Right forelimb (tissue), 1 donor: ENCODE results near the gene LY86.
"Not testable (repeated sequence)": the region's sequence is repeated elsewhere in the genome, so short reads cannot be mapped to it uniquely, and the experiment has no call there.

Experiments
- DNase-seq: peaks from one replicate; pipeline ENCODE4 v3.0.0-alpha.2; 2018

Gene LY86

DNA sequence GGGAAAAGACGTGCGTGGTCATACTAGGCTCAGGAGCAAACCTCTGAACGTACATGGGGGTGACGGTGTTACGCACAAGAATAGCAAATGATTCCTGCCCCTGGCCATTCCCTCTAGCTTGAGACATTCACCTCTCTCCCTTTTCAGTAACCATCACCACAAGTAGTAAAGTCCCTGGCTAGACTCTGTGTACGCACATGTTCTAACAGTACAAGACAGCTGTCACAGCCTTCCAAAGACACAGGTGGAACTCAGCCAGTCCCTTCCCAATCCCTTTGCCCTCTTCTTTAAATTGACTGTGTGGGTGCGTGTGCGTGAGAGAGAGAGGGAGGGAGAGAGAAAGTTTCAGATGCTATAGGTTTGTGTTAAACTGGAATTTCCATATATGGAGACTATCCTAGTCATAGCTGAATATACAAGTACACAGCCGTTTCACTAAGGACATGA lies 67.3 kb downstream of the LY86 start:
- DNase-seq, result no peak

DNA sequence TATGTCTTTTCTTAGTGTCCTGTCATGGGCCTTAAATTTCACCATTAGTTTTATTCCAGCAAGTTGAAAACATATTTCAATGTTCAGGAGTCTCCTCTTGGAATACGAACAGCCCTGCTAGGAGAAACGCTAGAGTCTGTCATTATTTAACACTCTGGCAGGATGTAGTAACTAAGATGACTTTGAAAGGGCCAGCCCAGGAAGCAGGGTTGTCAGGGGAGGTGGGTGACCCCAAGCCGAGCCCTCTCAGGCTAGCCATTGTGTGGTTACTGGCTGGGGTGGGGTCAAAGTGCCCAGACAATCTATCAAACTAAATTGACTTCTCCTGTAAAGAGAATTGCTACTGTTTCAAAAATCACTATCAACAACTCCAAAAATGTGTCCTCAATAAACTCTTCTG lies 67.8 kb downstream of the LY86 start:
- no peak for DNase-seq

GRCh38 chr6:6657085-6657819 lies 68.7 kb downstream of the LY86 start:
- DNase-seq, result no peak

- DNase-seq, result no peak
Observed at GRCh38 chr6:6657820-6658217, 69.3 kb downstream of the LY86 start.

GRCh38 chr6:6659600-6660327 lies 71.2 kb downstream of the LY86 start:
- no peak for DNase-seq

DNA sequence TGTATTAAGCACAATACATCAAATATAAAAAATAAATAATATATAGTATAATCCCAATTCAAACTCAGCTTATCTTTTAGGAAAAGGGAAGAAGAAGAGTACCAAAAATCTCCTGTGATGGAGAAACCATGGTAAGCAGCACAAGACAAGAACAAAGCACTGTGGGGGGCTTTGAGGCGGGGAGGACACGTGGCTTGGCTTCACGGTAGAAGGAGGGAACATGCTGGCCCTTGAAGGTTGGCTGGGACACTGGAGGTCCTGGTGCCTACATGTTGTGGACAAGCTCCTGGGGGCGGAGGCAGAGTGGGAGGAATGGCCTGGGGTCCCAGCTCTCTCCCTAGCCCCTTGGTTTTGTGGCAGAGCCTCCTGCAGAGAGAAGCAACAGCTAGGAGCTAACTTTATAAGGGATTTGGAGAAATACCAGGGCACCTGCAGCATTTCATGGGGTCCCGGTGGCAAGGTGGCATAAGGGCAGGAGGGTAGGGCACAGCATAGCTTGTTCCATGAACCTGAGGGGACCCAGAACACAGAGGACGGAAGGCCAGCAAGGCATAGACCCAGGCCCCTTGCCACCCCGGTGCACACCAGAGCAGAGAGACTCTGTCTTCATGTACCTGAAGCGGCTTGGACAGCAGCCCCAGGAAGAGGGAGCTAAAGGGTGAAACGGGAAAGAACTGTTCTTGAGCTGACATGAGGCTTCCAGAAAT lies 72.0 kb downstream of the LY86 start:
- no peak for DNase-seq

DNA sequence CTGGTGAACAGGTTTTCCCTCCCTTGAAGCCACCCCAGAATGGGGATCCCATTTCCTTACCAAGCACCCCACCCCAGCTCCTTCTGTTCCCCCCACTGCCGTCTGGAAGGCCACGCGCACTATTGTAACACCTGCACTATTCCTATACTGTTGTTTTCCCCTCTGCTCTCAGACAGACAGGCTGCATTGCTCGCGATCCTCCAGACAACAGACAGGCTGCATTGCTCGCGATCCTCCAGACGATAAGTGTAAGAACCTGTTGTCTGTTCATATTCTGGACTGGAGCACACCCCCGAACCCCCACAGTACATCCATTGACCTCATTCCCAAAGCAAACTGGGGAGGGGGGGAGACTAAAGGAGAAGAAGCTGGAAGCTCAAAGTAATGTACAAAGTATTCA lies 72.7 kb downstream of the LY86 start:
- DNase-seq, result no peak

GRCh38 chr6:6661684-6662083 lies 73.2 kb downstream of the LY86 start:
- no peak for DNase-seq

DNA sequence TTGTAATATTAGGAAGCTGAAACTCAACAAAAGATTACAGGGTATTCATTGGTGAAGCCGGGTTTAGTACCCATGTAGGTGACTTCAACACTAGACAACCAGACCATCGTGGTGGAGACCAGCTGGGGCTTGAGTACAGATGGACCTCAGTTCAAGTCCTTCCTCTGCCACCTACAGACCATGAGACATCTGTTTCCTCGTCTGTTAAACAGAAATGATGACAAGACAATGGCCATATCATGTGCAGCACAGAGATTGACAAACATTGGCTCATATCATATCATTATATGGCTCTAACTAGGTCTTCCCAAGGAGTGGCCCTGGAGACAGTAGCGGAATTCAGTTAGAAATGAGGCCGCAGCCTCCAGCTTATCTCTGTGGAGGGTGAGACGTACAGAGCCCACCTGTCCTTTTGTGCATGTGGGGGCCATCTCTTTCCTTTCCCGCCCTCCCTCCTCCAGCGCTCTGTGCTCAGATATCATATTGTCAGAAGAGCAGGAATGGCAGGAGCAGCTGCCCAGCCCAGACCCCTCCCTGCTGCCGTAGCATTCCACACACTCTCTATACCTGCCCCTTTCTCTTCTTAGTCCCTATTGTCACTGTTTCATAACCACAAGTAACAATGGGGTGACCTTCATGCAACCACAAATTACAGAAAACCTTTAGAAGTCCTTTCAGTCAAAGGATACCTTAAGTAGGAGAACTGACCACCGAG lies 75.1 kb downstream of the LY86 start:
- DNase-seq, result no peak

GRCh38 chr6:6665555-6666243 lies 77.2 kb downstream of the LY86 start:
- DNase-seq, result peak; percentile 40

- DNase-seq, result not testable (repeated sequence)
Observed at GRCh38 chr6:6670150-6670549, 81.6 kb downstream of the LY86 start.

- DNase-seq, result no peak
Observed at GRCh38 chr6:6674872-6675271, 86.4 kb downstream of the LY86 start.

DNA sequence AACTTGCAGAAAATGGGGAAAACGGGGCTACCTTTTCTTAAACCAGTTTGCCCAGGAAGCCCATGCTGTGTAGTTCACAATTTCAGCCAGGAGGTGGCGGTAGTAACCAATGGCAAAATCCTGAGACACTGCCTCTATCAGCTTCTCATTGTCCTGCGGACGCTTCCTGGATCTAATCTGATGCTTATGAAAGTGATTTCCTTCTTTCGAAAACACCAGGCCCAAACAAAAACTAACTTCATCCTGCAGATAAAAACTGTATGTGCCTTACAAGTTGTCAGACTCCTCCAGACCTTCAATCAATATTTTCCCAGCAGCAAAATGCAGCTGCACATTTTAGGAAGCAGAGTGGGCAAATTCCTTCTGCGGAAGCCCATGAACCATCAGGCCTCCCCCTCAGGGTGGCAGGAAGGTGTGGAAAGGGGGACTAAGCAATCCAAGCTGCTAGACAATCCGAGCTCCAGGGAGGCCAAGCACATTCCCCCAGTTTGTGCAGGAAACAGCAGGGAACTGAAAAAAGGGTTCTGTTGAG lies 88.5 kb downstream of the LY86 start:
- peak; percentile 89 for DNase-seq

DNA sequence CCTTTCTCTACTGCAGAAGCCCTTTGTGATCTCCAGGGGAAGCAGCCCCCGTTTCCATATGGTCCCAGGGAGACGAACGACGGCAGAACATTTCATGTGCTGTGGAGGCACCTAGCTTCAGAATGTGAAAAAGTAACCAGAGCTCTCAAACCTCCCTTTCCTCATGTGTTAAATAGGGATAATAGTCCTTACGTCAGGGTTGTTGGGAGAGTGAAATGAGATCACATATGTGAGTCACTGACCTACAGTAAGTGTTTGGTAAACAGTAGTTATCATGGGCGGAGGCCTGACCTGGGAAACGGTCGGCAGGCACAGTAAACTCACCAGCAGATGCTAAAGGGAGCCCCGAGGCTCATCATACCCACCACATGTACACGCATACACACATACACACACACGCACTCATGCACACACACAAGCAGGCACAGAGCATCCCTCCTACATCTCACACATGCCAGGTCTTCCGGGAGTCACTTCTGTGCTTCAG lies 89.7 kb downstream of the LY86 start:
- DNase-seq, result no peak

DNA sequence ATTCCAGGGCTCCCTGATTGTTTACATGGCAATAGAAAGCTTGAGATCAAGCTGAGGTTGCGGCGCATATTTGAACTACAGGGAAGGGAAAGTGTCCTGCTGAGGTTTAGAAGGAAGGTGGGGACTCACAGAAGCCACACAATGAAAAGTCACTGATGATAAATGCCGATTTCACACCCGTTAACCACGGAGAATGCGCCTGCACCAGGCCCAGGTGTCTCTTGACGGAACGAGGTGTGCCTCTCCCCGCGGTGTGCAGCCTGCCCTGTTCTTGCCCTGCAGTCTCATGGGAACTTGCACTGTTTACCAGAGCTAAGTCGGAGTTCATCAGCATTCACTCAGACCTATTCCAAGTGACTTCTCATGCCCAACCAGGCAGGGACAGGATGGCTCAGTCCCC lies 90.3 kb downstream of the LY86 start:
- DNase-seq, result no peak

GRCh38 chr6:6679633-6680032 lies 91.1 kb downstream of the LY86 start:
- no peak for DNase-seq

DNA sequence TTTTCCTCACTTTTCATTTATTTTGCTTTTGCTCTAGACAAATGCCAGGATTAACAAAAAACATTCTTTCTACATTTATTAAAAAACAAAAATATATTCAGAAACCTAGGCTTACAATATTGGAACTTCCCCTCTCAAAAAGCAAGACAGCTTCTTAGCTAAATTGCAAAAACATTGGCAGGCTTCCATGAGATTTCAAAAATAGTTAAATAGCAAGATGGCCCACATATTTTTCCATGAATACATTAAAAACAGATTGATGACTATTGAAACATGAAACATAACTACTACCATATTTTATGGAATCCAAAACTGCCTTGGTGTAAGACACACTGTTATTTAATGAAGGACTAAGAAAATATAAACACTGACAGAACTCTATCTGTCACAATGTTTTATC lies 92.0 kb downstream of the LY86 start:
- no peak for DNase-seq

DNA sequence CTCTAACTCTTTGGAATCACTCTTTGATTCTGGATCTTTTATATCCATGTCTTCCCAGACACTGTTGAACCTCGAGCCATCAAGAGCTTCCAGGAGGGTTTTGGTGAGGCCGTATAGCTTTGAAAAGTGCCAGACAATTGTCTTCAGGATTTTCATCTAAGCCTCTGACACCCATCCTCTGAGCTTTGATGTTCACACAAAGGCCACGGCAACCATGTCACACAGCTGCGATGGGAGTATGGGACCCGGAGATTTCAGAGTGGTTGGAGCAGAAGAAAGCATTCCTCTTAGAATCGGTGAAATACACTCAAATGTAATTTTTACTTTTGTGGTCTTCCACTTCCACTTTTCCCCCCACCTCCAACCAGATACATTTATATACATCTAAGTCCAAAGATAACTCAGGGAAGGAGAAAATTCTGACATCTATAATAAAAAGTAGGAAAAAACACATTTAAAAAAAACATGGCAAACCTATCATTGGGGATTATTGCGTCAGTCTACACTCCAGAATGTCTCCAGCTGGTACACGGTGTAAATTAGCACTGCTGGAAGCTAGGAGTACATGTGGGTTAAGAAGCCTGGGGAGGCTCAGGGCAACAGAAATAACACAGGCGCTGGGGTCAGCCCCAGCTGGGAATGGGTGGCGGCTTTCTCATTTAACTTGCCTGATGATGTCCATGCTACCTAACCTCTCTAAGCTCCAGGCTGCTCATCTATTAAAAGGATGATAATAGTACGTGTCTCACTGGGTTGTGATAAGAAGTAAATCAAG lies 92.7 kb downstream of the LY86 start:
- DNase-seq, result no peak

GRCh38 chr6:6682225-6682624 lies 93.7 kb downstream of the LY86 start:
- no peak for DNase-seq

DNA sequence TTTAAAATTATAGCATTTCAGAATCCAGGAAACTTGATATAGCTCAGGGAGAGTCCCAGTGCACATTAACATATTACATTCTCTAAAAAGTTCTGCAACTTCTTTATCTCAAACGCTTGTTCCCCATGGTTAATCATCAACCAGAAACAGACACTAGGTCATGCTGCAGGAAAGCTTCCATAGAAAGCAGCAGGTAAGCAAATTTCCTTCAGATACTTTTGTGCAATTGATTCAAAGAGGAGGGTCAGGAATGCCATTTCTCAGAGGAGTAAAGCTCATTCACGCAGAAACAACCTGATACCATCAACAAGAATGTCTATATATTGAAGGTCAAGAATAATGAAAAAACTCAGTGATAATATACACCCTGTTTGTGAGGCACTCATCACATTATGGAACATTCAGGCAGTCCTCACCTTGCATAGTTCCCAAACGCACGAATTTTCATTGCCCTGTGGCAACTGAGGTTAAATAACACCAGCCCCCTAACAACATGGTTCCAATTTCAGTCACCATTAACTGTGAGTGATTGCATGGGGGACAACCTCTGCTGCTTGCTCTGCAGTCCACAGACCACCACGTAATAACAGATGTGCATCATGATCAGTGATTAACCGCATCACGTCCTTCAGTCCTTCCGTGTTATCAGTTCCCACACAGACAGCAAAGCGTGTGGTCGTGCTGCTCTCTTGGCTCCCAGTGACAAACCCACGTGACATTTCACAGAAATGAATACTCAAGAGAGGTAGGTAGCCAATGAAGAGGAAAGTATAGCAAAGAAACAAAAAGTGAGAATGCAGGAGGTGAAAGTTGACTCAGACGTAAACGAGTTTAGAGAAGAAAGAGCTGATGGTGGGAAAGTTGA lies 95.7 kb downstream of the LY86 start:
- no peak for DNase-seq
